ENCODE measurements around the gene IRAG1. TPM values are rescaled to one million over a fixed set of nuclear protein-coding genes. Genes with fewer than 3 reads are reported as not detected.
"Not testable (repeated sequence)": the region's sequence is repeated elsewhere in the genome, so short reads cannot be mapped to it uniquely, and the experiment has no call there.

The IRAG1 gene
- total and polyA plus RNA-seq, 9 donors: 5.8 to 89.5 (median 29.8) TPM

GRCh38 chr11:10680956-10681487 is 12.5 kb downstream of the IRAG1 start:
- TF ChIP-seq EP300 (IDR thresholded peaks at IDR 0.05) (no peak), CTCF (IDR thresholded peaks at IDR 0.05) (no peak), POLR2A (IDR thresholded peaks at IDR 0.05) (no peak)
- Histone ChIP-seq H3K27me3 (no peaks in the 10 kb centered on the region), H3K27ac (no peak overlapping the region), H3K4me1 (ENCODE audit: insufficient read depth) (no peaks in the 10 kb centered on the region), H3K4me3 (no peak overlapping the region), H3K36me3 (no peaks in the 10 kb centered on the region), H3K9me3 (no peaks in the 10 kb centered on the region)
- WGBS, 3 donors: 87 to 95% (median 95%) methylated on average over 3 of the region's 3 CpGs
- intact Hi-C loops (cut with DNase I): no loop called here
- DNase-seq: no peak

- intact Hi-C loops (cut with DNase I); H3K9me3 ChIP-seq; H3K4me1 ChIP-seq (ENCODE audit: insufficient read depth); DNase-seq; H3K27me3 ChIP-seq; H3K36me3 ChIP-seq; H3K27ac ChIP-seq; H3K4me3 ChIP-seq: not testable (repeated sequence)
- WGBS, 3 donors: 87 to 95% (median 93%) methylated on average over 1 of the region's 1 CpG
These were observed 13.3 kb downstream of the IRAG1 start for GRCh38 chr11:10680279-10680678.

DNA sequence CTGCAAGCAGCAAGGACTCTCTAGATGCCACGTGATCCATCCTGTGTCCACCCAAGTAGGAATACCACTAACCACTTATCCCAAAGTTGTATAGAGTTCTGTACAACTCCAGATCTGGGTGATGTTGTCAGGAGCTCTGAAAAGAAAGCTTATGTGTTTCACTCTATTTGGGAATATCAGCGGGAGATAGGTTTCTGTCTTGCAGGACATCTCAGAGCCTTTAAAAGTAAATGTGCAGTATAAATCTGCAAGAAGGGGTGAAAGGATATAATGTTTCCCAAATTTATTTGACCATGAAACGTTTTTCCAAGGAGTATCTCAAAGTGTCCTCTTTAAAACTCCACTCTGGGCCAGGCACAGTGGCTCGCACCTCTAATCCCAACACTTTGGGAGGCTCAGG is 13.9 kb downstream of the IRAG1 start:
- Histone ChIP-seq H3K9me3 (no peaks in the 10 kb centered on the region), H3K4me3 (no peak overlapping the region), H3K36me3 (no peaks in the 10 kb centered on the region), H3K27ac (no peak overlapping the region), H3K27me3 (no peaks in the 10 kb centered on the region), H3K4me1 (ENCODE audit: insufficient read depth) (peaks cover 6% of the 10 kb centered on the region)
- intact Hi-C loops (cut with DNase I): no loop called here
- no peak for DNase-seq
- WGBS, 3 donors: 62 to 75% (median 72%) methylated on average over 4 of the region's 4 CpGs
- no peak for TF ChIP-seq POLR2A (IDR thresholded peaks at IDR 0.05)
- TF ChIP-seq EP300 (IDR thresholded peaks at IDR 0.05): no peak
- TF ChIP-seq CTCF (IDR thresholded peaks at IDR 0.05): no peak

- Histone ChIP-seq H3K4me1 (ENCODE audit: insufficient read depth) (peaks cover 6% of the 10 kb centered on the region), H3K36me3 (no peaks in the 10 kb centered on the region), H3K27me3 (no peaks in the 10 kb centered on the region), H3K4me3 (no peak overlapping the region), H3K9me3 (no peaks in the 10 kb centered on the region), H3K27ac (no peak overlapping the region)
- intact Hi-C loops (cut with DNase I): no loop called here
- 83 to 92% (median 85%) methylated on average over 5 of the region's 5 CpGs for WGBS, 3 donors
- DNase-seq: no peak
- TF ChIP-seq POLR2A (IDR thresholded peaks at IDR 0.05) (no peak), EP300 (IDR thresholded peaks at IDR 0.05) (no peak), CTCF (IDR thresholded peaks at IDR 0.05) (no peak)
These were observed 15.5 kb downstream of the IRAG1 start for GRCh38 chr11:10678101-10678500.

- H3K27ac ChIP-seq: no peak overlapping the region
- intact Hi-C loops (cut with DNase I): no loop called here
- no peaks in the 10 kb centered on the region for H3K27me3 ChIP-seq
- H3K4me3 ChIP-seq: no peak overlapping the region
- WGBS, 3 donors: 76 to 83% (median 81%) methylated on average over 3 of the region's 3 CpGs
- H3K4me1 ChIP-seq (ENCODE audit: insufficient read depth): peaks cover 6% of the 10 kb centered on the region
- no peak for DNase-seq
- no peaks in the 10 kb centered on the region for H3K9me3 ChIP-seq
- TF ChIP-seq POLR2A (IDR thresholded peaks at IDR 0.05) (no peak), CTCF (IDR thresholded peaks at IDR 0.05) (no peak), EP300 (IDR thresholded peaks at IDR 0.05) (no peak)
- no peaks in the 10 kb centered on the region for H3K36me3 ChIP-seq
These were observed 16.6 kb downstream of the IRAG1 start for GRCh38 chr11:10676919-10677318.

Data from ovary (tissue), 9 donors.